IMR-90 (cell line): Measurements from ENCODE around the gene NTM. TPM values are rescaled to one million over a fixed set of nuclear protein-coding genes. Genes with fewer than 3 reads are reported as not detected.

Source experiments
- ATAC-seq: fragments of 200-7000 bp; cut with Tn5 transposase; 2 replicates; pipeline ENCODE4 v1.9.1; 2020; ENCODE audit warnings: low read depth, mild to moderate bottlenecking, moderate library complexity
- BruUV-seq: library from RNA; stranded (reverse); fragments of 400-500 nt; replicated peaks from 2 replicates; lab custom pipeline; 2021; lab: Mats Ljungman, UMichigan
- CTCF ChIA-PET: fragments of 300-600 bp; formaldehyde crosslinking; extraction: SDS; loops from one replicate; lab custom pipeline; 2021; ENCODE audit warnings: antibody characterized with exemption; lab: Yijun Ruan, JAX
- POLR2A ChIA-PET: fragments of 300-600 bp; sonication (Branson Sonifier 250); formaldehyde crosslinking; loops from one replicate; lab custom pipeline; 2022; ENCODE audit warnings: antibody characterized with exemption; ENCODE audit not compliant: unreplicated experiment; lab: Charles Lee
- DNase-seq: peaks from one replicate; pipeline ENCODE4 v3.0.0; 2013
- H2AFZ ChIP-seq: replicated peaks from 2 replicates; pipeline ENCODE3; 2013; ENCODE audit warnings: low read length, mild to moderate bottlenecking; ENCODE audit not compliant: poor library complexity
- H2AK5ac ChIP-seq: 2 replicates; pipeline ENCODE4 v1.6.1; 2013; ENCODE audit warnings: low read depth, low read length, inconsistent platforms
- H2AK9ac ChIP-seq: replicated peaks from 2 replicates; pipeline ENCODE3; 2013; ENCODE audit warnings: mild to moderate bottlenecking, low read depth, low read length, moderate library complexity; ENCODE audit not compliant: poor library complexity
- H2BK120ac ChIP-seq: 2 replicates; pipeline ENCODE4 v1.6.1; 2013; ENCODE audit warnings: low read depth, low read length, inconsistent platforms
- H2BK15ac ChIP-seq: 3 replicates; pipeline ENCODE4 v1.6.1; 2013; ENCODE audit warnings: low read depth, low read length, inconsistent platforms
- H2BK20ac ChIP-seq: 2 replicates; pipeline ENCODE4 v1.6.1; 2013; ENCODE audit warnings: low read depth, mild to moderate bottlenecking, inconsistent platforms, low read length, moderate library complexity
- H2BK5ac ChIP-seq: 2 replicates; pipeline ENCODE4 v1.6.1; 2013; ENCODE audit warnings: mild to moderate bottlenecking, low read depth, low read length, inconsistent platforms; ENCODE audit not compliant: poor library complexity, severe bottlenecking
- H3K14ac ChIP-seq: replicated peaks from 2 replicates; pipeline ENCODE4 v1.6.1; 2013; ENCODE audit warnings: low read depth, low read length, inconsistent platforms
- H3K18ac ChIP-seq: 2 replicates; pipeline ENCODE4 v1.6.1; 2013; ENCODE audit warnings: low read depth, low read length, control low read depth
- H3K23ac ChIP-seq: 2 replicates; pipeline ENCODE4 v1.6.1; 2013; ENCODE audit warnings: low read depth, low read length, inconsistent platforms
- H3K27ac ChIP-seq: 2 replicates; pipeline ENCODE4 v1.5.1; 2013; ENCODE audit warnings: mild to moderate bottlenecking, control low read depth, low read length; ENCODE audit not compliant: insufficient read depth
- H3K27me3 ChIP-seq: 2 replicates; pipeline ENCODE4 v1.6.1; 2013; ENCODE audit warnings: low read length; ENCODE audit not compliant: control insufficient read depth, insufficient read depth
- H3K36me3 ChIP-seq: 2 replicates; pipeline ENCODE4 v1.6.1; 2013; ENCODE audit warnings: low read length, mixed read lengths; ENCODE audit not compliant: control insufficient read depth, insufficient read depth
- H3K4ac ChIP-seq: 2 replicates; pipeline ENCODE4 v1.6.1; 2013; ENCODE audit warnings: low read depth, low read length, inconsistent platforms
- H3K4me1 ChIP-seq: 2 replicates; pipeline ENCODE4 v1.6.1; 2013; ENCODE audit warnings: low read length, mixed read lengths; ENCODE audit not compliant: control insufficient read depth, insufficient read depth
- H3K4me2 ChIP-seq: 2 replicates; pipeline ENCODE4 v1.6.1; 2013; ENCODE audit warnings: low read depth, mild to moderate bottlenecking, control low read depth, low read length, moderate library complexity
- H3K4me3 ChIP-seq: 2 replicates; pipeline ENCODE4 v1.5.1; 2013; ENCODE audit warnings: low read depth, mild to moderate bottlenecking, control low read depth, low read length, moderate library complexity; ENCODE audit not compliant: insufficient read depth
- H3K56ac ChIP-seq: 2 replicates; pipeline ENCODE4 v1.6.1; 2013; ENCODE audit warnings: low read length, inconsistent platforms; ENCODE audit not compliant: insufficient read depth; ENCODE audit errors: extremely low read depth
- H3K79me1 ChIP-seq, 2 experiments: 2 replicates each; pipeline ENCODE4 v1.6.1; 2013; ENCODE audit warnings: low read length in 2 of 2, inconsistent platforms in 1 of 2, low read depth in 1 of 2
- H3K9ac ChIP-seq: 2 replicates; pipeline ENCODE4 v1.6.1; 2013; ENCODE audit warnings: low read depth, low read length, control low read depth
- H3K9me1 ChIP-seq: 2 replicates; pipeline ENCODE4 v1.6.1; 2013; ENCODE audit warnings: low read length, inconsistent platforms; ENCODE audit not compliant: insufficient read depth
- H3K9me3 ChIP-seq: 2 replicates; pipeline ENCODE4 v1.6.1; 2013; ENCODE audit warnings: low read length; ENCODE audit not compliant: control insufficient read depth, insufficient read depth
- H4K20me1 ChIP-seq: 2 replicates; pipeline ENCODE4 v1.6.1; 2013; ENCODE audit warnings: low read length, inconsistent platforms; ENCODE audit not compliant: insufficient read depth
- H4K5ac ChIP-seq: 2 replicates; pipeline ENCODE4 v1.6.1; 2013; ENCODE audit warnings: mild to moderate bottlenecking, low read depth, low read length, control low read depth
- H4K8ac ChIP-seq, 2 experiments: 2 replicates each; pipeline ENCODE4 v1.6.1; 2013; ENCODE audit warnings: low read depth in 2 of 2, low read length in 2 of 2, control low read depth in 1 of 2, inconsistent platforms in 1 of 2
- H4K91ac ChIP-seq: 2 replicates; pipeline ENCODE4 v1.6.1; 2013; ENCODE audit warnings: low read depth, low read length, inconsistent platforms; ENCODE audit not compliant: insufficient read depth
- CEBPB ChIP-seq: IDR thresholded peaks from 2 replicates; pipeline ENCODE4 v1.6.1; 2012; ENCODE audit warnings: low read depth, low read length, improper control_type of control experiment
- CHD1 ChIP-seq: IDR thresholded peaks from 2 replicates; pipeline ENCODE4 v1.6.1; 2012; ENCODE audit warnings: low read depth, low read length, improper control_type of control experiment
- FOS ChIP-seq: fragments of 150-350 bp; IDR thresholded peaks from 2 replicates; pipeline ENCODE4 v1.6.1; 2016; ENCODE audit warnings: low read depth, low read length
- MAFK ChIP-seq: IDR thresholded peaks from 2 replicates; pipeline ENCODE4 v1.6.1; 2012; ENCODE audit warnings: low read depth, low read length, improper control_type of control experiment
- MAZ ChIP-seq: IDR thresholded peaks from 2 replicates; pipeline ENCODE4 v1.6.1; 2012; ENCODE audit warnings: low read depth, mild to moderate bottlenecking, low read length, improper control_type of control experiment, moderate library complexity, borderline replicate concordance
- MXI1 ChIP-seq: IDR thresholded peaks from 2 replicates; pipeline ENCODE4 v1.6.1; 2012; ENCODE audit warnings: low read depth, mild to moderate bottlenecking, low read length, moderate library complexity, borderline replicate concordance
- POLR2A ChIP-seq: IDR thresholded peaks from 2 replicates; pipeline ENCODE4 v1.6.1; 2012; ENCODE audit warnings: mild to moderate bottlenecking, low read depth, low read length
- RAD21 ChIP-seq: IDR thresholded peaks from 2 replicates; pipeline ENCODE4 v1.6.1; 2012; ENCODE audit warnings: low read length, improper control_type of control experiment
- RCOR1 ChIP-seq: IDR thresholded peaks from 2 replicates; pipeline ENCODE4 v1.6.1; 2012; ENCODE audit warnings: mild to moderate bottlenecking, low read length, improper control_type of control experiment; ENCODE audit not compliant: insufficient replicate concordance
- RFX5 ChIP-seq: IDR thresholded peaks from 2 replicates; pipeline ENCODE4 v1.8.0; 2012; ENCODE audit warnings: low read depth, mild to moderate bottlenecking, low read length, moderate library complexity
- SMC3 ChIP-seq: fragments of 150-350 bp; IDR thresholded peaks from 2 replicates; pipeline ENCODE4 v1.6.1; 2016; ENCODE audit warnings: low read depth, mild to moderate bottlenecking, antibody characterized with exemption, low read length, moderate library complexity
- WGBS, 2 experiments: methylation state at CpG; one replicate each; pipeline versions ENCODE4 v1.1.5 to v1.1.7; 2013; ENCODE audit warnings: missing lambda C conversion rate in 2 of 2; ENCODE audit not compliant: insufficient read length in 1 of 2; ENCODE audit errors: extremely low coverage in 2 of 2; 5-methylcytosine and 5-hydroxymethylcytosine counted together
- dilution Hi-C: fragments of 300-500 bp; cut with HindIII; formaldehyde crosslinking; loops from one replicate; pipeline ENCODE4 v1.14.3; 2018; ENCODE audit warnings: low sequenced_read_pairs; ENCODE audit not compliant: unreplicated experiment
- in situ Hi-C: fragments of 300-500 bp; cut with MboI; formaldehyde crosslinking; loops from 3 replicates; pipeline ENCODE4 v1.14.3; 2019; ENCODE audit warnings: low sequenced_read_pairs, inconsistent platforms, mixed read lengths
- intact Hi-C: fragments of 100-400 bp; cut with micrococcal nuclease; formaldehyde crosslinking; loops from 2 replicates; pipeline ENCODE4 v1.10.0; 2022
- polyA plus RNA-seq, 3 experiments: library from polyadenylated mRNA; depleted of rRNA; stranded (reverse); fragments of >200 nt; gene quantifications; 2 replicates each; pipeline ENCODE4 v1.2.3, GENCODE V29; 2012; ENCODE audit warnings: low replicate concordance in 1 of 3
- total RNA-seq: library from RNA; depleted of rRNA; stranded (reverse); fragments of >200 nt; gene quantifications from 2 replicates; pipeline ENCODE4 v1.2.3, GENCODE V29; 2012
- TF ChIP-seq, protein P1 (sequence below): conservative IDR thresholded peaks from 2 replicates; pipeline ENCODE4 v1.5.1; 2012; ENCODE audit warnings: mild to moderate bottlenecking, low read depth, low read length, improper control_type of control experiment
- TF ChIP-seq, protein P2 (sequence below): fragments of 150-350 bp; IDR thresholded peaks from 2 replicates; pipeline ENCODE4 v1.6.1; 2017; ENCODE audit warnings: mild to moderate bottlenecking, antibody characterized with exemption, low read length, low read depth
- TF ChIP-seq, protein P3 (sequence below): fragments of 150-350 bp; IDR thresholded peaks from 2 replicates; pipeline ENCODE4 v1.6.1; 2016; ENCODE audit warnings: low read depth, mild to moderate bottlenecking, low read length, moderate library complexity, borderline replicate concordance

NTM gene
- total and polyA plus RNA-seq, 2 of the 4 experiments (the other 2 are of a cell fraction), result 19.5 to 25.5 TPM

DNA sequence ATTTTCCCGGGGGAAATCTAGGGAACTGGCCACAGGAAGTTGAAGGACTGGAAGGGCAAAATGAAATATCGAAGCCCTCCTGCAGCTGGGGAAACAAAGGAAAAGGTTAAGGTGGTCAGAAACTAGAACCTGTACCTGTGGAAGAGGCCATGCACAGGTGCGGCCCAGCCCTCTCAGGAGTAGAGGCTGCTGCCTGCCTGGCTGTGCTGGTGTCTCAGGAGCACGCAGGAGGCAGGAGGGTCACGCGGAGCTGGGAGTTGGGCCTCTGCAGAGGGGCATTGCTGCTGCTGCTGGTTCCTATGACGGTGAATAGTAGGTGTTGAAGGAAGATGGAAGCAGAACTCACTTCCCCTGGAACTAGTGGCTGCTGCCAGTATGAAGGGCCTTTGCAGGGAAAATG, 425.7 kb downstream of the NTM start:
- no peak overlapping the region for H2BK120ac ChIP-seq
- no peak overlapping the region for H2AFZ ChIP-seq
- H3K9ac ChIP-seq, result no peak overlapping the region
- no peak overlapping the region for H3K4me3 ChIP-seq
- H4K91ac ChIP-seq, result no peak overlapping the region
- WGBS, 2 experiments, result 51% methylated on average over 2 of the region's 7 CpGs; no CpG with 5 or more reads in 1 of the 2 experiments
- no peak overlapping the region for H2BK15ac ChIP-seq
- H2BK20ac ChIP-seq, result no peak overlapping the region
- DNase-seq, result no peak
- in situ Hi-C loops (no loop called here), dilution Hi-C loops (no loop called here), intact Hi-C loops (no loop called here)
- POLR2A ChIA-PET, result no interaction called here
- H3K4me2 ChIP-seq, result no peak overlapping the region
- no peak overlapping the region for H4K8ac ChIP-seq
- no peak overlapping the region for H3K23ac ChIP-seq
- no peak overlapping the region for H3K27ac ChIP-seq
- no peak overlapping the region for H2AK9ac ChIP-seq
- TF ChIP-seq, protein P1, sequence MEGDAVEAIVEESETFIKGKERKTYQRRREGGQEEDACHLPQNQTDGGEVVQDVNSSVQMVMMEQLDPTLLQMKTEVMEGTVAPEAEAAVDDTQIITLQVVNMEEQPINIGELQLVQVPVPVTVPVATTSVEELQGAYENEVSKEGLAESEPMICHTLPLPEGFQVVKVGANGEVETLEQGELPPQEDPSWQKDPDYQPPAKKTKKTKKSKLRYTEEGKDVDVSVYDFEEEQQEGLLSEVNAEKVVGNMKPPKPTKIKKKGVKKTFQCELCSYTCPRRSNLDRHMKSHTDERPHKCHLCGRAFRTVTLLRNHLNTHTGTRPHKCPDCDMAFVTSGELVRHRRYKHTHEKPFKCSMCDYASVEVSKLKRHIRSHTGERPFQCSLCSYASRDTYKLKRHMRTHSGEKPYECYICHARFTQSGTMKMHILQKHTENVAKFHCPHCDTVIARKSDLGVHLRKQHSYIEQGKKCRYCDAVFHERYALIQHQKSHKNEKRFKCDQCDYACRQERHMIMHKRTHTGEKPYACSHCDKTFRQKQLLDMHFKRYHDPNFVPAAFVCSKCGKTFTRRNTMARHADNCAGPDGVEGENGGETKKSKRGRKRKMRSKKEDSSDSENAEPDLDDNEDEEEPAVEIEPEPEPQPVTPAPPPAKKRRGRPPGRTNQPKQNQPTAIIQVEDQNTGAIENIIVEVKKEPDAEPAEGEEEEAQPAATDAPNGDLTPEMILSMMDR, result no peak
- no peak for TF ChIP-seq CHD1
- no peak for TF ChIP-seq MXI1
- TF ChIP-seq SMC3, result no peak
- TF ChIP-seq RFX5, result no peak
- TF ChIP-seq POLR2A, result no peak
- TF ChIP-seq RCOR1, result no peak
- TF ChIP-seq, protein P2, sequence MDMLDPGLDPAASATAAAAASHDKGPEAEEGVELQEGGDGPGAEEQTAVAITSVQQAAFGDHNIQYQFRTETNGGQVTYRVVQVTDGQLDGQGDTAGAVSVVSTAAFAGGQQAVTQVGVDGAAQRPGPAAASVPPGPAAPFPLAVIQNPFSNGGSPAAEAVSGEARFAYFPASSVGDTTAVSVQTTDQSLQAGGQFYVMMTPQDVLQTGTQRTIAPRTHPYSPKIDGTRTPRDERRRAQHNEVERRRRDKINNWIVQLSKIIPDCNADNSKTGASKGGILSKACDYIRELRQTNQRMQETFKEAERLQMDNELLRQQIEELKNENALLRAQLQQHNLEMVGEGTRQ, result no peak
- TF ChIP-seq CEBPB, result no peak
- no peak for TF ChIP-seq RAD21
- TF ChIP-seq MAZ, result no peak
- no peak for TF ChIP-seq FOS
- TF ChIP-seq MAFK, result no peak
- TF ChIP-seq, protein P3, sequence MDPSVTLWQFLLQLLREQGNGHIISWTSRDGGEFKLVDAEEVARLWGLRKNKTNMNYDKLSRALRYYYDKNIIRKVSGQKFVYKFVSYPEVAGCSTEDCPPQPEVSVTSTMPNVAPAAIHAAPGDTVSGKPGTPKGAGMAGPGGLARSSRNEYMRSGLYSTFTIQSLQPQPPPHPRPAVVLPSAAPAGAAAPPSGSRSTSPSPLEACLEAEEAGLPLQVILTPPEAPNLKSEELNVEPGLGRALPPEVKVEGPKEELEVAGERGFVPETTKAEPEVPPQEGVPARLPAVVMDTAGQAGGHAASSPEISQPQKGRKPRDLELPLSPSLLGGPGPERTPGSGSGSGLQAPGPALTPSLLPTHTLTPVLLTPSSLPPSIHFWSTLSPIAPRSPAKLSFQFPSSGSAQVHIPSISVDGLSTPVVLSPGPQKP, result no peak
- no peaks in the 10 kb centered on the region for H3K4me1 ChIP-seq
- no peak overlapping the region for H3K56ac ChIP-seq
- no peaks in the 10 kb centered on the region for H3K36me3 ChIP-seq
- no peaks in the 10 kb centered on the region for H3K9me3 ChIP-seq
- ATAC-seq, result no peak
- H4K20me1 ChIP-seq, result no peaks in the 10 kb centered on the region
- H3K27me3 ChIP-seq, result peaks cover 36% of the 10 kb centered on the region
- H3K4ac ChIP-seq, result no peak overlapping the region
- BruUV-seq, result no TSS peak
- no peaks in the 10 kb centered on the region for H3K79me1 ChIP-seq
- H2BK5ac ChIP-seq, result no peak overlapping the region
- no peak overlapping the region for H4K5ac ChIP-seq
- CTCF ChIA-PET, result no interaction called here
- no peak overlapping the region for H2AK5ac ChIP-seq
- no peak overlapping the region for H3K18ac ChIP-seq
- no peaks in the 10 kb centered on the region for H3K9me1 ChIP-seq
- H3K14ac ChIP-seq, result no peak overlapping the region
